Endodermal cell (in vitro differentiated cells): Measurements from ENCODE around the gene WBP1. TPM values are rescaled to one million over a fixed set of nuclear protein-coding genes. Genes with fewer than 3 reads are reported as not detected.

Experiments
- DNase-seq: peaks from one replicate; pipeline ENCODE4 v3.0.0-alpha.2; 2017
- H3K27ac ChIP-seq: 2 replicates; pipeline ENCODE4 v1.5.1; 2013; ENCODE audit warnings: mild to moderate bottlenecking, low read depth, low read length, moderate library complexity
- H3K27me3 ChIP-seq: 2 replicates; pipeline ENCODE4 v1.6.1; 2013; ENCODE audit warnings: mild to moderate bottlenecking, low read length, moderate library complexity; ENCODE audit not compliant: insufficient read depth, control insufficient read depth, poor library complexity, severe bottlenecking
- H3K36me3 ChIP-seq: 2 replicates; pipeline ENCODE4 v1.7.0; 2013; ENCODE audit warnings: mild to moderate bottlenecking, low read length, moderate library complexity; ENCODE audit not compliant: control insufficient read depth, insufficient read depth
- H3K4me1 ChIP-seq: one replicate; pipeline ENCODE4 v1.7.0; 2013; ENCODE audit warnings: low read length; ENCODE audit not compliant: control insufficient read depth, insufficient read depth
- H3K4me3 ChIP-seq: 2 replicates; pipeline ENCODE4 v1.5.1; 2013; ENCODE audit warnings: mild to moderate bottlenecking, low read length, moderate library complexity
- H3K9ac ChIP-seq: 2 replicates; pipeline ENCODE4 v1.6.1; 2013; ENCODE audit warnings: mild to moderate bottlenecking, low read length, moderate library complexity; ENCODE audit not compliant: poor library complexity, severe bottlenecking; ENCODE audit errors: extremely low read depth
- H3K9me3 ChIP-seq: 2 replicates; pipeline ENCODE4 v1.6.1; 2013; ENCODE audit warnings: mild to moderate bottlenecking, low read length, moderate library complexity; ENCODE audit not compliant: control insufficient read depth
- H3K27ac Mint-ChIP-seq: 2 replicates; pipeline ENCODE4 v1.8.0; 2020; ENCODE audit warnings: mixed read lengths
- H3K27me3 Mint-ChIP-seq: 2 replicates; pipeline ENCODE4 v1.8.0; 2021; ENCODE audit warnings: mild to moderate bottlenecking, mixed read lengths; ENCODE audit not compliant: insufficient read depth
- H3K36me3 Mint-ChIP-seq: 2 replicates; pipeline ENCODE4 v1.8.0; 2020; ENCODE audit warnings: low read depth, mixed read lengths
- H3K4me1 Mint-ChIP-seq: 2 replicates; pipeline ENCODE4 v1.8.0; 2020; ENCODE audit warnings: mixed read lengths
- H3K4me3 Mint-ChIP-seq: 2 replicates; pipeline ENCODE4 v1.8.0; 2020; ENCODE audit warnings: mild to moderate bottlenecking, moderate library complexity, mixed read lengths
- H3K9me3 Mint-ChIP-seq: 2 replicates; pipeline ENCODE4 v1.8.0; 2020; ENCODE audit warnings: mild to moderate bottlenecking, mixed read lengths
- CTCF ChIP-seq: fragments of 200-600 bp; sonication (generic); conservative IDR thresholded peaks from 2 replicates; pipeline ENCODE4 v1.5.0; 2021; ENCODE audit warnings: antibody characterized with exemption, mild to moderate bottlenecking
- WGBS, 2 experiments: methylation state at CpG; one replicate each; pipeline versions ENCODE4 v1.1.5 to v1.1.7; 2013; ENCODE audit warnings: missing lambda C conversion rate in 2 of 2, mixed read lengths in 1 of 2; ENCODE audit not compliant: insufficient coverage in 1 of 2, insufficient read length in 1 of 2; 5-methylcytosine and 5-hydroxymethylcytosine counted together
- total RNA-seq, 2 donors: library from RNA; stranded (reverse); fragmentation: NEBNext Ultra II Directional in 1 of 2; extraction: Animal tissue kit (Norgen Biotek cat#: 25700) in 1 of 2; gene quantifications; 2 replicates in 1 of 2; 3 replicates in 1 of 2; pipeline ENCODE4 v1.2.1, GENCODE V29; 2021

WBP1 gene
- total RNA-seq, 2 donors from 2014 or later: 110 to 116 TPM

GRCh38 chr2:74493546-74493945 is 35.3 kb downstream of the WBP1 start:
- H3K4me3 Mint-ChIP-seq: no peak overlapping the region
- Histone ChIP-seq H3K27me3 (peaks cover 31% of the 10 kb centered on the region), H3K9me3 (no peaks in the 10 kb centered on the region), H3K4me1 (no peaks in the 10 kb centered on the region), H3K4me3 (no peak overlapping the region), H3K36me3 (peaks cover 29% of the 10 kb centered on the region), H3K9ac (no peak overlapping the region), H3K27ac (no peak overlapping the region)
- no peaks in the 10 kb centered on the region for H3K9me3 Mint-ChIP-seq
- H3K27me3 Mint-ChIP-seq: peaks cover 37% of the 10 kb centered on the region
- H3K27ac Mint-ChIP-seq: no peak overlapping the region
- H3K4me1 Mint-ChIP-seq: peaks cover 7% of the 10 kb centered on the region
- TF ChIP-seq CTCF: no peak
- no peak for DNase-seq
- peaks cover 35% of the 10 kb centered on the region for H3K36me3 Mint-ChIP-seq
- WGBS, 2 experiments: 90 to 100% methylated on average over 2 to 3 of the region's 3 CpGs

GRCh38 chr2:74495440-74495839 is 37.2 kb downstream of the WBP1 start:
- TF ChIP-seq CTCF: no peak
- H3K27me3 ChIP-seq: peaks cover 50% of the 10 kb centered on the region
- H3K4me1 Mint-ChIP-seq: peaks cover 13% of the 10 kb centered on the region

DNA sequence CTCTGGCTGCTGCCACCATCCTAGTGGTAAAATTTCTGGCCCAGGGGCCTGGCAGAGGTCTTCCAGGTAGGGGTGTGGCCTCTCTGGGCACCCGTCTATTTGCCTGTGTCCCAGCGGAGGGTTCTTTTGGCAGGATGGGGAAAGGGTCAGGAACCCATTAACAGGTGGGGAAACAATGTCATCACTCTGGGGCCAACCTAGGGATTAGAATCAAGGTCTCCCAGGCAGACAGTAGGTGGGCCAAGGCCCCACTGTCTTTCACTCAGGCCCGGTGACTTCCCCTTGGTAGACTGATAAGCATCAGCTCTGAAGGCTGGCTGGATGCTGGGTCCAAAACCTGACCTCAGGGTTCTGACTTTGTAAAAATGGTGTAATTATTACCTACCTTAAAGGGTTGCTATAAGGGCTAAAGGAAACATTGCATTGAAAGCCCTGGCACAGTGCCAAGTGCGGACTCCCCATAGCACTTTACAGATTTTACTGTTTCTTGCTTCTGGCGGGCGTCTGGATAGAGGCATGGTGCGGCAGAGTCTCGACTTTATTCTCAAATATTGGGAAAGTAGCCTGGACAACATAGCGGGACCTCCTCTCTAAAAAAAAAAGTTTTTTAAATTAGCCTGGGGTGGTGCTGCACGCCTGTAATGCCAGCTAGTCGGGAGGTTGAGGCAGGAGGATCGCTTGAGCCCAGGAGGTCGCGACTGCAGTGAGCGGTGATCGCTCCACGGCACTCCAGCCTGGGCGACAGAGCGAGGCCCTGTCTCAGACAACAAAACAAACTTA is 38.9 kb downstream of the WBP1 start:
- Histone ChIP-seq H3K27me3 (peaks cover 67% of the 10 kb centered on the region), H3K4me1 (no peaks in the 10 kb centered on the region), H3K9ac (no peak overlapping the region), H3K27ac (no peak overlapping the region), H3K36me3 (peaks cover 20% of the 10 kb centered on the region), H3K9me3 (no peaks in the 10 kb centered on the region), H3K4me3 (peak overlapping the region; percentile 75)
- Mint-ChIP-seq H3K27ac (no peak overlapping the region), H3K36me3 (peaks cover 18% of the 10 kb centered on the region), H3K4me3 (peak overlapping the region; percentile 51), H3K27me3 (peaks cover 73% of the 10 kb centered on the region), H3K4me1 (peaks cover 22% of the 10 kb centered on the region), H3K9me3 (no peaks in the 10 kb centered on the region)
- TF ChIP-seq CTCF: no peak
- DNase-seq: no peak
- WGBS, 2 experiments: 80 to 84% methylated on average over 7 to 19 of the region's 19 CpGs

More at GRCh38 chr2:74495440-74495839, 37.2 kb downstream of the WBP1 start:
- H3K27ac Mint-ChIP-seq: no peak overlapping the region
- H3K9me3 Mint-ChIP-seq: no peaks in the 10 kb centered on the region
- no peak overlapping the region for H3K4me3 Mint-ChIP-seq
- no peaks in the 10 kb centered on the region for H3K9me3 ChIP-seq
- no peak overlapping the region for H3K9ac ChIP-seq
- 86% methylated on average over 1 of the region's 1 CpG; no CpG with 5 or more reads in 1 of the 2 experiments for WGBS, 2 experiments
- DNase-seq: no peak
- no peak overlapping the region for H3K27ac ChIP-seq
- H3K4me3 ChIP-seq: no peak overlapping the region
- peaks cover 35% of the 10 kb centered on the region for H3K36me3 Mint-ChIP-seq
- peaks cover 56% of the 10 kb centered on the region for H3K27me3 Mint-ChIP-seq
- H3K4me1 ChIP-seq: no peaks in the 10 kb centered on the region
- peaks cover 29% of the 10 kb centered on the region for H3K36me3 ChIP-seq
